ENCODE data around the gene FAM221B.

DNA sequence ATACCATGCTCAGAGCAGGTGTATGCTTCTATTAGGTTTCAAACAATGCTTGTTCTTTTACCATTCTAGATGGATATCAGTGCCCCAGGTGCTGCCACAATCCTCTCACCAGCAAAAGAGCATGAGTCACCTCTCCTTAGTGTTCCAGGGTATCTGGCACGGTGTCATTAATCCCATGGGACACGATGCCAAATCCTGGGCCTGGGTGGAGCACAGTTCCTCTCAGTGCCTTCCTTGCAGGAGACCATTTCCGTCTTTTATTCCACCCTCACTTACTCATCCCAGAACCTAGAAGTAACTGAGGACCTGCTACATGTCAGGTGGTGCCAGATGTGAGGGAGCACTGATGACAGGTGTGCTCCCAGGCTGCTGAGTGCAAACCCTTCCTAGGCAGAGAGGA, 43.0 kb upstream of the FAM221B start:
- TF ChIP-seq, protein P1, sequence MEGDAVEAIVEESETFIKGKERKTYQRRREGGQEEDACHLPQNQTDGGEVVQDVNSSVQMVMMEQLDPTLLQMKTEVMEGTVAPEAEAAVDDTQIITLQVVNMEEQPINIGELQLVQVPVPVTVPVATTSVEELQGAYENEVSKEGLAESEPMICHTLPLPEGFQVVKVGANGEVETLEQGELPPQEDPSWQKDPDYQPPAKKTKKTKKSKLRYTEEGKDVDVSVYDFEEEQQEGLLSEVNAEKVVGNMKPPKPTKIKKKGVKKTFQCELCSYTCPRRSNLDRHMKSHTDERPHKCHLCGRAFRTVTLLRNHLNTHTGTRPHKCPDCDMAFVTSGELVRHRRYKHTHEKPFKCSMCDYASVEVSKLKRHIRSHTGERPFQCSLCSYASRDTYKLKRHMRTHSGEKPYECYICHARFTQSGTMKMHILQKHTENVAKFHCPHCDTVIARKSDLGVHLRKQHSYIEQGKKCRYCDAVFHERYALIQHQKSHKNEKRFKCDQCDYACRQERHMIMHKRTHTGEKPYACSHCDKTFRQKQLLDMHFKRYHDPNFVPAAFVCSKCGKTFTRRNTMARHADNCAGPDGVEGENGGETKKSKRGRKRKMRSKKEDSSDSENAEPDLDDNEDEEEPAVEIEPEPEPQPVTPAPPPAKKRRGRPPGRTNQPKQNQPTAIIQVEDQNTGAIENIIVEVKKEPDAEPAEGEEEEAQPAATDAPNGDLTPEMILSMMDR (IDR thresholded peaks at IDR 0.05): no peak
- no peak for TF ChIP-seq POLR2A (IDR thresholded peaks at IDR 0.05)
